NOMO-1 treated with DMSO at 0.1 percent for 48 hours (cell line): ENCODE measurements around the gene FST.

Source experiments
- DNase-seq: peaks from one replicate; lab custom pipeline; 2025; ENCODE audit not compliant: unreplicated experiment; lab: John Stamatoyannopoulos, UW

The FST gene

DNA sequence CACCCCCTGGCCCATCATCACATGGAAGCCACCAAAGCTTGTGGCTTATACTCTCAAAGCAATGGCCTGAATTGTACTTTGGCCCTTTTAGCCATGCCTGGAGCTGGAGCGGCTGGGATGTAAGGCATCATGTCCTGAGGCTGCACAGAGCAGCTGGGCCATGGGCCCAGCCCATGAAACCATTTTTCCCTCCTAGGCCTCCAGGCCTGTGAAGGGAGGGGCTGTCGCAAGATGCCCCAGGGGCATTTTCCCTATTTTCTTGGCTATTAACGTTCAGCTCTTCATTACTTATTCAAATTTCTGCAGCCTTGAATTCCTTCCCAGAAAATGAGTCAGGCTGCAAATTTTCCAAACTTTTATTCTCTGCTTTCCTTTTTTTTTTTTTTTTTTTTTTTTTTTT is 27.7 kb downstream of the FST start:
- no peak for DNase-seq

DNA sequence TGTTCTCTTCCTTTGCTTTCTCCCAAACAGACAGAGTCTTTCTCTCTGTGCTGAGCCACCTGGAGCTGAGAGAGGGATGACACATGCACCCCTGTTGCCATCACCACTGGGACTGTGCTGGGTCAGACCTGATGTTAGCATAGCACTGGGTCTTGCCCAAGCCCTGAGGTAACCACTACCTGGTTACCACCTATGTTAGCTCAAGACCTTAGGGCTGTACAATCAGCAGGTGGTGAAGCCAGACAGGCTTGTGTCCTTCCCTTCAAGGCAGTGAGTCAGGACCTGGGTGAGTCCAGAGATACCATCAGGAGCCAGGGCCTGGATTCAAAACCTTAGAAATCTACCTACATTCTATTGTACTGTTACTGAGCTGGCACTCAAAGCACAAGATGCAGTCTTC is 32.1 kb downstream of the FST start:
- DNase-seq, result no peak

DNA sequence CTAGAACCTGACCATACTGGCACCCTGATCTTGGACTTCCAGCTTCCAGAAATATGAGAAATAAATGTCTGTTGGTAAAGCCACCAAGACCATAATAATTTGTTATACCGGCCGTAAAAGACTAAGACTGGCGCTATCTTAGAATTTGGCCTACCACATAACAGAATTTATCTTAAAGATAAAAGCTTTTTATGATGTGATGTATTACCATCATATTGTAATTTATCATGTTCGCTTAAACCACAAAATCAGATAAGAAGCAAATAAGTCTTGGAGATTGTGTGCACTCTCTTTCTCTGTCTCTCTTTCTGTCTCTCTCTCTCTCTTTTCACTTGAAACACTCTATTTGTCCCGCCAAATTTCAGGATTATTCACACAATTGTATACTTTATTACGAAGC is 35.6 kb downstream of the FST start:
- no peak for DNase-seq

DNA sequence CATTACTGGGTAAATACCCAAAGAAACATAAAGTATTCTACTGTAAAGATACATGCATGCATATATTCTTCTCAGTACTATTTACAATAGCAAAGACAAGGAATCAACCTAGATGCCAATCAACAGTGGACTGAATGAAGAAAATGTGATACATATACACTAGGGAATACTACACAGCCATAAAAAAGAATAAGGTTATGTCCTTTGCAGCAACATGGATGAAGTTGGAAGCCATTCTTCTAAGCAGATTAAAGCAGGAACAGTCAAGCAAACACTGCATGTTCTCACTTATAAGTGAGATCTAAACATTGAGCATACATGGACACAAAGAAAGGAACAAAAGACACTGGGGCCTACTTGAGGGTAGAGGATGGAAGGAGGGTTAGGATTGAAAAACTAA is 40.4 kb downstream of the FST start:
- DNase-seq, result no peak
